PFSK-1 (cell line): ENCODE results near the gene EOLA1.

ENCODE experiments used
- POLR2AphosphoS5 ChIP-seq: IDR thresholded peaks from 2 replicates; pipeline ENCODE4 v1.6.1; 2012; ENCODE audit warnings: low read depth, mild to moderate bottlenecking, control low read depth, low read length, moderate library complexity
- SIN3A ChIP-seq: IDR thresholded peaks from 2 replicates; pipeline ENCODE4 v1.6.1; 2012; ENCODE audit warnings: mild to moderate bottlenecking, low read length, moderate library complexity, borderline replicate concordance; ENCODE audit not compliant: insufficient read depth
- TAF1 ChIP-seq: IDR thresholded peaks from 2 replicates; pipeline ENCODE4 v1.6.1; 2012; ENCODE audit warnings: low read length, control low read depth, borderline replicate concordance; ENCODE audit not compliant: insufficient read depth
- TF ChIP-seq, protein P1 (sequence below), 2 experiments: IDR thresholded peaks; 2 replicates each; pipeline versions ENCODE4 v1.6.1 to v1.8.0; 2011 to 2012; ENCODE audit warnings: low read depth in 2 of 2, low read length in 2 of 2, control low read depth in 1 of 2, inconsistent platforms in 1 of 2, mild to moderate bottlenecking in 1 of 2, moderate library complexity in 1 of 2; ENCODE audit not compliant: insufficient read depth in 1 of 2

GRCh38 chrX:149527705-149528104 lies 13.1 kb upstream of the EOLA1 start:
- no peak for TF ChIP-seq POLR2AphosphoS5
- TF ChIP-seq, protein P1, sequence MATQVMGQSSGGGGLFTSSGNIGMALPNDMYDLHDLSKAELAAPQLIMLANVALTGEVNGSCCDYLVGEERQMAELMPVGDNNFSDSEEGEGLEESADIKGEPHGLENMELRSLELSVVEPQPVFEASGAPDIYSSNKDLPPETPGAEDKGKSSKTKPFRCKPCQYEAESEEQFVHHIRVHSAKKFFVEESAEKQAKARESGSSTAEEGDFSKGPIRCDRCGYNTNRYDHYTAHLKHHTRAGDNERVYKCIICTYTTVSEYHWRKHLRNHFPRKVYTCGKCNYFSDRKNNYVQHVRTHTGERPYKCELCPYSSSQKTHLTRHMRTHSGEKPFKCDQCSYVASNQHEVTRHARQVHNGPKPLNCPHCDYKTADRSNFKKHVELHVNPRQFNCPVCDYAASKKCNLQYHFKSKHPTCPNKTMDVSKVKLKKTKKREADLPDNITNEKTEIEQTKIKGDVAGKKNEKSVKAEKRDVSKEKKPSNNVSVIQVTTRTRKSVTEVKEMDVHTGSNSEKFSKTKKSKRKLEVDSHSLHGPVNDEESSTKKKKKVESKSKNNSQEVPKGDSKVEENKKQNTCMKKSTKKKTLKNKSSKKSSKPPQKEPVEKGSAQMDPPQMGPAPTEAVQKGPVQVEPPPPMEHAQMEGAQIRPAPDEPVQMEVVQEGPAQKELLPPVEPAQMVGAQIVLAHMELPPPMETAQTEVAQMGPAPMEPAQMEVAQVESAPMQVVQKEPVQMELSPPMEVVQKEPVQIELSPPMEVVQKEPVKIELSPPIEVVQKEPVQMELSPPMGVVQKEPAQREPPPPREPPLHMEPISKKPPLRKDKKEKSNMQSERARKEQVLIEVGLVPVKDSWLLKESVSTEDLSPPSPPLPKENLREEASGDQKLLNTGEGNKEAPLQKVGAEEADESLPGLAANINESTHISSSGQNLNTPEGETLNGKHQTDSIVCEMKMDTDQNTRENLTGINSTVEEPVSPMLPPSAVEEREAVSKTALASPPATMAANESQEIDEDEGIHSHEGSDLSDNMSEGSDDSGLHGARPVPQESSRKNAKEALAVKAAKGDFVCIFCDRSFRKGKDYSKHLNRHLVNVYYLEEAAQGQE (IDR thresholded peaks at IDR 0.05; ENCODE audit: insufficient read depth in 1 of 2, low read depth in 2 of 2, low read length in 2 of 2), result no peak
- no peak for TF ChIP-seq TAF1
- TF ChIP-seq SIN3A, result no peak
